HG03432 (cell line): Measurements from ENCODE around the gene TMOD4.

Source experiments
- ATAC-seq: cut with Tn5 transposase; IDR thresholded peaks from one replicate; pipeline ENCODE4 v1.9.1; 2021; ENCODE audit warnings: mild to moderate bottlenecking, moderate library complexity; ENCODE audit not compliant: unreplicated experiment

The TMOD4 gene

GRCh38 chr1:151176514-151177045 is 799 bp upstream of the TMOD4 start:
- no peak for ATAC-seq

GRCh38 chr1:151175041-151175741 is 590 bp downstream of the TMOD4 start:
- ATAC-seq, result no peak

GRCh38 chr1:151171190-151171589 is 4.6 kb downstream of the TMOD4 start:
- ATAC-seq, result no peak

- no peak for ATAC-seq
Measured at GRCh38 chr1:151167116-151167515, 8.7 kb downstream of the TMOD4 start.

- ATAC-seq, result no peak
Measured at GRCh38 chr1:151166505-151166956, 9.2 kb downstream of the TMOD4 start.

GRCh38 chr1:151165738-151166504 is 9.9 kb downstream of the TMOD4 start, which contains the start of the genes LYSMD1 and SCNM1:
Gene LYSMD1 (minus strand): TSS chr1:151165902. CDS start chr1:151165258, 644 bp downstream.
Gene SCNM1 (plus strand): TSS chr1:151166144. CDS start chr1:151166153, 9 bp downstream.
- peak; percentile 83 for ATAC-seq

- ATAC-seq, result no peak
Measured at GRCh38 chr1:151165281-151165737, 10.5 kb downstream of the TMOD4 start.

- ATAC-seq, result no peak
Measured at GRCh38 chr1:151164732-151165280, 11.0 kb downstream of the TMOD4 start.

- ATAC-seq, result no peak
Measured at GRCh38 chr1:151159373-151159772, 16.4 kb downstream of the TMOD4 start.

- no peak for ATAC-seq
Measured at GRCh38 chr1:151158751-151159251, 17.0 kb downstream of the TMOD4 start.

- no peak for ATAC-seq
Measured at GRCh38 chr1:151158326-151158725, 17.5 kb downstream of the TMOD4 start.

GRCh38 chr1:151157067-151157531 is 18.7 kb downstream of the TMOD4 start:
- ATAC-seq, result peak; percentile 34

- ATAC-seq, result peak; percentile 81
Measured at GRCh38 chr1:151156515-151156819, 19.3 kb downstream of the TMOD4 start, which contains the start of gene TNFAIP8L2. Gene TNFAIP8L2 (plus strand): TSS chr1:151156649. CDS start chr1:151158698, 2,049 bp downstream.

- ATAC-seq, result no peak
Measured at GRCh38 chr1:151147665-151148064, 28.1 kb downstream of the TMOD4 start.

GRCh38 chr1:151147132-151147503 is 28.7 kb downstream of the TMOD4 start:
- ATAC-seq, result no peak

GRCh38 chr1:151146412-151147131 is 29.2 kb downstream of the TMOD4 start, which contains the start of gene SEMA6C:
Gene SEMA6C (minus strand): TSS chr1:151146631. CDS start chr1:151142621, 4,010 bp downstream.
- peak; percentile 98 for ATAC-seq

GRCh38 chr1:151146072-151146411 is 29.7 kb downstream of the TMOD4 start:
- no peak for ATAC-seq

GRCh38 chr1:151145304-151146071 is 30.3 kb downstream of the TMOD4 start:
- ATAC-seq, result no peak

GRCh38 chr1:151144474-151145303 is 31.1 kb downstream of the TMOD4 start:
- ATAC-seq, result no peak
